HepG2 (cell line): ENCODE results near the gene TRMT1. TPM values are rescaled to one million over a fixed set of nuclear protein-coding genes. Genes with fewer than 3 reads are reported as not detected.

Experiments
- AGO1 ChIP-seq: fragments of 200-400 bp; formaldehyde crosslinking; IDR thresholded peaks from 2 replicates; pipeline ENCODE4 v1.6.1; 2017; ENCODE audit warnings: mild to moderate bottlenecking, low read depth, low read length, moderate library complexity; ENCODE audit not compliant: poor library complexity, severe bottlenecking
- AGO2 ChIP-seq: fragments of 200-400 bp; formaldehyde crosslinking; optimal IDR thresholded peaks from 2 replicates; pipeline ENCODE3; 2017; ENCODE audit warnings: mild to moderate bottlenecking, low read depth, low read length, moderate library complexity
- AHR ChIP-seq: IDR thresholded peaks from 2 replicates; pipeline ENCODE4 v1.6.1; 2018; ENCODE audit warnings: missing genetic modification reagents, missing compliant biosample characterization
- ARID4A ChIP-seq: sonication (generic); formaldehyde crosslinking; IDR thresholded peaks from 2 replicates; pipeline ENCODE4 v1.5.0; 2020; ENCODE audit warnings: mild to moderate bottlenecking, missing genetic modification reagents, borderline replicate concordance
- ASH2L ChIP-seq: fragments of 300-600, 200-600 bp; sonication (generic); IDR thresholded peaks from 2 replicates; pipeline ENCODE4 v1.7.0; 2017; ENCODE audit warnings: low read depth, mild to moderate bottlenecking, moderate library complexity, mixed read lengths, low read length; ENCODE audit not compliant: insufficient read length
- HHEX ChIP-seq: IDR thresholded peaks from 2 replicates; pipeline ENCODE4 v1.6.1; 2016; ENCODE audit warnings: control low read depth
- HNRNPK ChIP-seq: fragments of 200-400 bp; formaldehyde crosslinking; IDR thresholded peaks from 2 replicates; pipeline ENCODE4 v1.6.1; 2018; ENCODE audit warnings: low read length, low read depth, moderate library complexity, mild to moderate bottlenecking; ENCODE audit not compliant: poor library complexity, severe bottlenecking
- HOXD1 ChIP-seq: sonication (generic); formaldehyde crosslinking; IDR thresholded peaks from 2 replicates; pipeline ENCODE4 v1.5.0; 2020; ENCODE audit warnings: missing genetic modification reagents
- KMT2A ChIP-seq: sonication (generic); formaldehyde crosslinking; IDR thresholded peaks from 2 replicates; pipeline ENCODE4 v1.4.0; 2020; ENCODE audit warnings: missing genetic modification reagents
- LCORL ChIP-seq, 2 experiments: fragments of 450-650 bp in 1 of 2; sonication (generic) in 1 of 2; formaldehyde crosslinking in 1 of 2; IDR thresholded peaks; 2 replicates each; pipeline versions ENCODE4 v1.5.0 to v1.6.1; 2017 to 2020; ENCODE audit warnings: antibody characterized with exemption in 1 of 2, missing genetic modification reagents in 1 of 2
- SIX4 ChIP-seq: sonication (generic); formaldehyde crosslinking; IDR thresholded peaks from 2 replicates; pipeline ENCODE4 v1.4.0; 2020; ENCODE audit warnings: missing genetic modification reagents
- THRA ChIP-seq: sonication (generic); formaldehyde crosslinking; IDR thresholded peaks from 2 replicates; pipeline ENCODE4 v1.4.0; 2020; ENCODE audit warnings: missing genetic modification reagents, borderline replicate concordance
- YEATS4 ChIP-seq: sonication (generic); formaldehyde crosslinking; IDR thresholded peaks from 2 replicates; pipeline ENCODE4 v1.4.0; 2020; ENCODE audit warnings: missing genetic modification reagents, borderline replicate concordance
- ZBTB2 ChIP-seq: sonication (generic); formaldehyde crosslinking; IDR thresholded peaks from 2 replicates; pipeline ENCODE4 v1.8.0; 2022; ENCODE audit warnings: low read depth, missing genetic modification reagents
- ZBTB39 ChIP-seq: sonication (generic); formaldehyde crosslinking; IDR thresholded peaks from 2 replicates; pipeline ENCODE4 v1.5.0; 2020; ENCODE audit warnings: missing genetic modification reagents
- ZGPAT ChIP-seq: IDR thresholded peaks from 2 replicates; pipeline ENCODE4 v1.6.1; 2016; ENCODE audit warnings: mild to moderate bottlenecking
- ZNF451 ChIP-seq: sonication (generic); formaldehyde crosslinking; IDR thresholded peaks from 2 replicates; pipeline ENCODE4 v1.5.0; 2020; ENCODE audit warnings: mild to moderate bottlenecking, missing genetic modification reagents
- polyA plus RNA-seq, 8 experiments: library from polyadenylated mRNA; depleted of rRNA in 3 of 8; stranded (reverse) in 7 of 8; unstranded in 1 of 8; fragments of >200 nt; fragmentation: Illumina TruSeq in 4 of 8; extraction: Trizol in 4 of 8; gene quantifications; 2 replicates each; pipeline versions ENCODE4 v1.2.1 to v1.2.3, GENCODE V29; 2011 to 2016; ENCODE audit warnings: low read depth in 4 of 8, missing spikeins in 1 of 8, mixed read lengths in 1 of 8; ENCODE audit not compliant: insufficient read depth in 1 of 8
- total RNA-seq, 5 experiments: library from RNA; depleted of rRNA; stranded (reverse); fragments of >200 nt; fragmentation: Illumina TruSeq; extraction: Trizol; gene quantifications; 2 replicates each; pipeline ENCODE4 v1.2.3, GENCODE V29; 2016; ENCODE audit warnings: low read depth in 1 of 5

The TRMT1 gene
- total and polyA plus RNA-seq, 2 of the 13 experiments (the other 11 are each of a cell fraction or from before 2014, with no cell fraction given) = 35.5 to 44.1 TPM

GRCh38 chr19:13118424-13119193 lies 2.1 kb upstream of the TRMT1 start (continued):
- TF ChIP-seq ASH2L (peak; percentile 47), HHEX (no peak), ZGPAT (CRISPR knock-in tag) (no peak), THRA (peak; percentile 62; the same call in 1 of the 2 replicates), AGO1 (no peak), AHR (CRISPR knock-in tag) (peak; percentile 53; the same call in 1 of the 2 replicates), ARID4A (peak; percentile 43; the same call in 1 of the 2 replicates), KMT2A (CRISPR knock-in tag) (no peak), SIX4 (CRISPR knock-in tag) (peak; percentile 81), HNRNPK (peak; percentile 62), ZBTB2 (no peak), ZNF451 (0 out of 2 replicates have a peak, but pooled peaks have one; percentile 43), AGO2 (peak; percentile 45), LCORL (IDR thresholded peaks at IDR 0.05) (no peak), LCORL (CRISPR knock-in tag; IDR thresholded peaks at IDR 0.05) (0 out of 2 replicates have a peak, but pooled peaks have one; percentile 33), YEATS4 (CRISPR knock-in tag) (0 out of 2 replicates have a peak, but pooled peaks have one; percentile 31), HOXD1 (CRISPR knock-in tag) (peak; percentile 31; the same call in 1 of the 2 replicates), ZBTB39 (0 out of 2 replicates have a peak, but pooled peaks have one; percentile 36)
